ENCODE data around the gene SERPINA9.
"Not testable (repeated sequence)": the region's sequence is repeated elsewhere in the genome, so short reads cannot be mapped to it uniquely, and the experiment has no call there.

Gene SERPINA9

DNA sequence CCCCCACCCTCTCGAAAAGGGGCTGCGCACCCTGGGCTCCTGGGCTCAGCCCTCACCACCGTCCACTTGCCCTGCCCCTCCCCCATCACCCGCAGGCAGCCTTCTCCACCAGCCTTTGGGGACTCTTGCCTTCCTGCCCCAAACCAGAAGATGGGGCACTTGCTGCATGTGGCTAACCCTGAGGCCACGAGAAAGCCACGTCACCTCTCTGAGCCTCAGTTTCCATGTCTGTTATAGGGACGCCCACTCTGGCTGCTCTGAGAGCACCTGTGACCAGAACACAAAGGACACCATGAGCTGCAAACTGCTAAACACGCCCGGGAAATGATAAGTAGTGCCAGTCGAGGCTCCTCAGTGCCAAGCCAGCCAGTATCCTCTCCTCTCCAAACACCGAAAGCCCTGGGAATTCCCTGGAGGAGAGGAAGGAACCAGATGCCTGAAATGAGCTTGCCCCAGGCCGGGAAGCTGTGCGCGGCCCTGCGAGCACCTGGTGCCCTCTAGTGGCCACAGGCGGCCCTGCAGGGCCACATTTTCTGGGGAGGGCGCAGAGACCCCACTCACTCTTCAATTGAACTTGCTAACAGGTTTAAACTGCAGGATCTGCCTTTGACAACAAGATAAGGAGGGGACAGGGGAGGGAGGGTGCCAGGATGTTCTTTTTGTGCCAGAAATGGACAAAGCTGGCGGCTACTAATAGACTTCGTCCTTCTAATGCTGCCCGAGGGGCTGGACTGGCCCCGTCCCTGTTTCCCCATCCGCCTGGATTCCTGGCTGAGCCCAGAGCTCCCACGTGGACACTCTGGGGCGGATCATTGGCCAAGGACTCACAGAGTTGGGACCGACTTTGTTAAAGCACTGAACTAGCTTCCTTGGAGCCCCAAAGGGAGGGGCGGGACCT is 10.2 kb upstream of the SERPINA9 start:
- no peak for DNase-seq

DNA sequence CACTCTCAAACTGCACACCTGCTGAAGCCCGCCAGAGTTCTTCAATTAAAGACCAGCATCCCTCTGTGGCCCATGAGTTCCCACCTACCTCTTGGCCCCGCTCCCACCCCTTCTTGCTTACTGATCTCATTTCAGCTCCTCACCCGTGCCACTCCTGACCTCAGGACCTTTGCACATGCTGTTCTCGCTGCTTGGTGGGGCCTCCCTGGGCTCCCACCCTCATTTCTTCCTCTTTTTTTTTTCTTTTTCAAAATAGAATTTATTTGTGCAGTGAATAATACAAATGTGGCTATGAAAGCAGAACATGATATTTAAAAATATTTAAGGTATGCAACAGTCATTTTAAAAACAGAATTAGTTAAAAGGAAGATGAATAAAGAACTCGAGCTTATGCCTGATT is 8.5 kb upstream of the SERPINA9 start:
- no peak for DNase-seq

GRCh38 chr14:94483729-94484275 is 7.8 kb upstream of the SERPINA9 start:
- DNase-seq, result no peak

DNA sequence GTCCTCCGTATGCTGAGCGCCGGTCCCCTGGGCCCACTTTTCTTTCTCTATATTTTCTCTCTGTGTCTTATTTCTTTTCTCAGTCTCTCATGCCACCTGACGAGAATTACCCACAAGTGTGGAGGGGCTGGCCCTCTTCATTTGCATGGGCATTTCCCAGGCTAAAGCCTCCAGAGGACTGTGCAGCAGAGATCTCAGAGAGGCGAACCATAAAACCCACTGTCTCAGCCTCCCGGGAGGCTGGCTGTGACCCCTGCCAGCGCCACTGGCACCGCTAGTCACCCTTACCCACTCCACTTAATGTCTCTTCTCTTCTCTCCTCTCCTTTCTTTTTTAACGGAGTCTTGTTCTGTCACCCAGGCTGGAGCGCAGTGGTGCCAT is 7.1 kb upstream of the SERPINA9 start:
- no peak for DNase-seq

GRCh38 chr14:94482132-94483070 is 6.4 kb upstream of the SERPINA9 start:
- DNase-seq, result not testable (repeated sequence)

GRCh38 chr14:94481468-94482131 is 5.6 kb upstream of the SERPINA9 start:
- no peak for DNase-seq

GRCh38 chr14:94480809-94481208 is 4.8 kb upstream of the SERPINA9 start:
- DNase-seq, result no peak

DNA sequence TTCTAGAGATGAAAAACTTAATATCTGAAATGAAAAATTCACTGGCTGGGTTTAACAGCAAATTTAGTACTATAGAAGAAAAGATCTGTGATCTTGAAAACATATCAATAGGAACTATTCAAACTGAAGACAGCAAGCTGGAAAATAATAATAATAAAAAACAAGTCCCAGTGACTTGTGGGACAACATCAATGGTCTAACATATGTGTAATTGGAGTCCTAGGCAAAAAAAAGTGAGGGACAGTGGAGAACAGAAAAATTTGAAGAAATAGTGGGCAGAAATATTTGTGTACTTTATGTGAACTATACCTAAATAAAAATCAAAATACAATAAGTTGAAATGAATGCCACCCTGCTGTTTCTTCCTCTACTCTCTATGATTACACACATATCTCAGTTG is 2.4 kb upstream of the SERPINA9 start:
- DNase-seq, result no peak

GRCh38 chr14:94474581-94475031 is 1.4 kb downstream of the SERPINA9 start:
- DNase-seq, result no peak

GRCh38 chr14:94473666-94474410 is 2.2 kb downstream of the SERPINA9 start:
- no peak for DNase-seq

DNA sequence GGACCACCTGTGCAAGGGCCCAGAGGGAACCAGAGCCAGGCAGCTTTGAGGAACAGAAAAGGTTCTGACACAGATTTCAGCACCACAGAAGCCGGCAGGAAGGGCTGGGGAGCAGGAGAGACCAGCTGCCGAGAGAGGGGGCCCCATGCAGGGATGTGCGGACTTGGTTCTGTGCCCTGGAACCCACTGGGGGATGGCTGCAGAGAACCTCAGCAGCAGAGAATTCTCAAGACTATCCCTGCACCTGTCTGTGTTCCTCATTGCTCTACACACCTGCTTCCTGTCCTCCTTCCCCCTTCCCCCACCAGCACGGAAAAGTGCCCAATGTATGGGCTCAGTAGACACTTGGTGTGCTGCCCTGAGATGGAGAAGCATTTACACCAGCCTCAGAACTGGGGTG is 3.2 kb downstream of the SERPINA9 start:
- no peak for DNase-seq

GRCh38 chr14:94471045-94471444 is 5.0 kb downstream of the SERPINA9 start:
- no peak for DNase-seq

DNA sequence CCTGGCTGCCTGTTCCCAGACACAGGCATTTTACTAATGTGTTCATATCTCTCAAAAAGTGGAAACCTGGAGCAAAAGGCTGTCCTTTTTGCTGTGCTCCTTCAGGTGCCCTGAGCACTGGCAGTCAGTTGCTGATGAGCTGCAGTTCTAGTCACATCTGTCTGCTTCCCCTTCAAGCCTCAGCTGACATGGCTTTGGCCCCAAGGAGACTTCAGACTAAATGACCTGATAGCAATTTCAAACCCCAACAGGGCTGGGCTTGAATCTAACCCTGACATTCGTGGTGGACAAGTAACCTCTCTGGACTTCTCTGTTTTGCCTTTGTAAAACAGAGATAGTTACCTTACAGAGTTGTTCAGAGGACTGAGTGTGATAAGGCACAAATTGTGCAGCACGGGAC is 5.7 kb downstream of the SERPINA9 start:
- DNase-seq, result no peak

GRCh38 chr14:94469261-94469660 is 6.7 kb downstream of the SERPINA9 start:
- no peak for DNase-seq

GRCh38 chr14:94467728-94468520 is 8.1 kb downstream of the SERPINA9 start:
- no peak for DNase-seq

- no peak for DNase-seq
Measured at GRCh38 chr14:94466706-94467370, 9.2 kb downstream of the SERPINA9 start.

GRCh38 chr14:94465042-94465441 is 11.0 kb downstream of the SERPINA9 start:
- DNase-seq, result no peak

- DNase-seq, result no peak
Measured at GRCh38 chr14:94464290-94464689, 11.7 kb downstream of the SERPINA9 start.

GRCh38 chr14:94462763-94463572 is 13.0 kb downstream of the SERPINA9 start:
- no peak for DNase-seq

DNA sequence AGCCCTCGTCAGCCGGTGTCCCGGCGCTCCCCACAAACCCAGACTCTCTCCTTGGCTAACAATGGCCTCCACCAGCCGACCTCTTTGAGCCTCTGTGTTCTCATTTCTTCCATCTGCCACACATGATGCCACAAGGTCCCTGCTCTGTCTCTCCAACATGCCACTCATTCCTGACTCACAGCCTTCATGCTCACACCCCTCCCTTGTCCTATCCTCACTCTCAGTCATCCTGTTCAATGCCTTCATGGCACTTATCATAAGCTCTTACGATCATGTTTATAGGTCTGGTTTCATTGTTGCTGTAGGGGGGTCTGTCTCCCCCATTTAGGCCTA is 13.8 kb downstream of the SERPINA9 start:
- no peak for DNase-seq

Measured in NCI-H2081 treated with DMSO at 0.1 percent for 48 hours (cell line).